Spleen (tissue), 11 donors: ENCODE data around the gene LSMEM2. TPM values are rescaled to one million over a fixed set of nuclear protein-coding genes. Genes with fewer than 3 reads are reported as not detected.
A peak's percentile ranks its signal among the peaks of the same experiment; 100 is the strongest.

ENCODE experiments used
- DNase-seq: peaks from one replicate; pipeline ENCODE4 v3.0.0-alpha.2; 2020
- H3K27ac ChIP-seq, 8 donors: fragments of 200-600 bp; sonication (generic) in 7 of 8; 1 replicate in 4 of 8; 2 replicates in 4 of 8; pipeline versions ENCODE4 v1.5.0 to v1.8.0; 2016 to 2021; ENCODE audit warnings: inconsistent platforms in 4 of 8, mild to moderate bottlenecking in 4 of 8, moderate library complexity in 1 of 8
- H3K27me3 ChIP-seq, 7 donors: fragments of 200-600 bp; sonication (generic) in 6 of 7; replicated peaks in 1 of 7; 1 replicate in 4 of 7; 2 replicates in 3 of 7; pipeline versions ENCODE4 v1.5.0 to v1.8.0; 2016 to 2021; ENCODE audit warnings: inconsistent platforms in 3 of 7, mild to moderate bottlenecking in 1 of 7
- H3K36me3 ChIP-seq, 6 donors: fragments of 200-600 bp; sonication (generic) in 5 of 6; 1 replicate in 4 of 6; 2 replicates in 2 of 6; pipeline versions ENCODE4 v1.5.0 to v1.8.0; 2016 to 2021; ENCODE audit warnings: inconsistent platforms in 2 of 6
- H3K4me1 ChIP-seq, 6 donors: fragments of 200-600 bp; sonication (generic) in 5 of 6; 1 replicate in 3 of 6; 2 replicates in 3 of 6; pipeline versions ENCODE4 v1.5.0 to v1.8.0; 2016 to 2021; ENCODE audit warnings: inconsistent platforms in 3 of 6
- H3K4me3 ChIP-seq, 8 donors: fragments of 200-600 bp; sonication (generic) in 7 of 8; 1 replicate in 4 of 8; 2 replicates in 4 of 8; pipeline versions ENCODE4 v1.5.0 to v1.8.0; 2016 to 2021; ENCODE audit warnings: inconsistent platforms in 4 of 8, mild to moderate bottlenecking in 4 of 8, moderate library complexity in 2 of 8
- H3K9me3 ChIP-seq, 8 donors: fragments of 200-600 bp; sonication (generic) in 7 of 8; 1 replicate in 4 of 8; 2 replicates in 4 of 8; pipeline versions ENCODE4 v1.5.0 to v1.8.0; 2016 to 2021; ENCODE audit warnings: inconsistent platforms in 4 of 8
- CTCF ChIP-seq, 11 experiments: fragments of 200-600 bp in 7 of 11; fragments of 450-650 bp in 4 of 11; sonication (generic) in 4 of 11; IDR thresholded peaks in 8 of 11; conservative IDR thresholded peaks in 3 of 11; 1 replicate in 7 of 11; 2 replicates in 4 of 11; pipeline versions ENCODE4 v1.4.0 to v1.8.0; 2016 to 2021; ENCODE audit warnings: antibody characterized with exemption in 11 of 11, inconsistent platforms in 4 of 11, mild to moderate bottlenecking in 1 of 11
- POLR2A ChIP-seq, 3 donors: fragments of 450-650 bp; IDR thresholded peaks; one replicate each; pipeline ENCODE4 v1.5.1; 2017; ENCODE audit warnings: antibody characterized with exemption in 3 of 3, mild to moderate bottlenecking in 1 of 3
- POLR2AphosphoS5 ChIP-seq, 3 donors: sonication (generic); formaldehyde crosslinking; IDR thresholded peaks; one replicate each; pipeline ENCODE4 v1.5.1; 2017; ENCODE audit warnings: antibody characterized with exemption in 3 of 3
- WGBS, 5 donors: extraction: QIAGEN DNeasy Blood & Tissue Kit in 3 of 5; methylation state at CpG; one replicate each; pipeline versions ENCODE4 v1.1.5 to v1.1.7; 2013 to 2018; 5-methylcytosine and 5-hydroxymethylcytosine counted together
- intact Hi-C: fragments of 100-400 bp; cut with DNase I; formaldehyde crosslinking; loops from one replicate; pipeline ENCODE4 v1.15.0; 2023; ENCODE audit warnings: low total_unique reads
- polyA plus RNA-seq, 3 donors: library from polyadenylated mRNA; stranded (reverse); fragments of 200-250 nt; gene quantifications; one replicate each; pipeline ENCODE4 v1.2.1, GENCODE V29; 2013
- total RNA-seq, 7 donors: library from RNA; depleted of rRNA in 3 of 7; stranded (reverse); fragments of >200 nt in 3 of 7; fragmentation: NEBNext Ultra II Directional in 4 of 7; extraction: Animal tissue kit (Norgen Biotek cat#: 25700) in 4 of 7; gene quantifications; one replicate each; pipeline versions ENCODE4 v1.1.0 to v1.2.1, GENCODE V29; 2016 to 2021
- donor health status: healthy with polysubstance abuse.
- donor health status: DM: no; HTN: no; CAD: no; lungs with moderate emphysema.
- donor health status: DM: no; HTN: no; CAD: no.
- donor health status: Bipolar disorder and iron deficiency.
- donor health status: healthy.
- donor health status: DM: no; HTN: no; CAD: no.
- donor health status: DM: yes; HTN: yes; CAD: no.

LSMEM2 gene
- total and polyA plus RNA-seq, 10 donors = 0.06 to 0.46 (median 0.24) TPM; not detected in 6

GRCh38 chr3:50251220-50251619 lies 27.7 kb upstream of the LSMEM2 start:
- WGBS, 5 donors = 73 to 89% (median 82%) methylated on average over 8 of the region's 8 CpGs
- no peak for TF ChIP-seq POLR2A (IDR thresholded peaks at IDR 0.05)
- no peak for TF ChIP-seq CTCF (IDR thresholded peaks at IDR 0.05 in 8 of 11, conservative IDR thresholded peaks at IDR 0.05 in 3 of 11)
- no peak for TF ChIP-seq POLR2AphosphoS5 (IDR thresholded peaks at IDR 0.05)
- no peak for DNase-seq
- peak overlapping the region in 6 of 8 donors; percentile 29 to 99 (median 96) for H3K27ac ChIP-seq
- peaks cover 73 to 100% (median 96%) of the 10 kb centered on the region in 6 donors for H3K4me1 ChIP-seq
- no peaks in the 10 kb centered on the region for H3K27me3 ChIP-seq
- intact Hi-C loops = no loop called here
- no peak overlapping the region for H3K4me3 ChIP-seq
- peaks cover 0 to 97% (median 61%) of the 10 kb centered on the region in 6 donors for H3K36me3 ChIP-seq
- H3K9me3 ChIP-seq = no peaks in the 10 kb centered on the region

- no peaks in the 10 kb centered on the region for H3K27me3 ChIP-seq
- peaks cover 45 to 100% (median 82%) of the 10 kb centered on the region in 6 donors for H3K4me1 ChIP-seq
- peaks cover 0 to 100% (median 85%) of the 10 kb centered on the region in 6 donors for H3K36me3 ChIP-seq
- intact Hi-C loops = no loop called here
- WGBS, 5 donors = 52 to 72% (median 66%) methylated on average over 8 of the region's 8 CpGs
- peak overlapping the region; percentile 75 to 99 (median 88) for H3K27ac ChIP-seq
- TF ChIP-seq POLR2A (IDR thresholded peaks at IDR 0.05) (no peak), POLR2AphosphoS5 (IDR thresholded peaks at IDR 0.05) (peak; percentile 81 to 87 (median 83)), CTCF (IDR thresholded peaks at IDR 0.05 in 8 of 11, conservative IDR thresholded peaks at IDR 0.05 in 3 of 11) (peak in 1 of 11 experiments; percentile 19)
- no peaks in the 10 kb centered on the region for H3K9me3 ChIP-seq
- H3K4me3 ChIP-seq = peak overlapping the region in 1 of 8 donors; percentile 56
- peak; percentile 93 for DNase-seq
Measured at GRCh38 chr3:50254577-50255250, 24.2 kb upstream of the LSMEM2 start.

- H3K27ac ChIP-seq = peak overlapping the region; percentile 75 to 99 (median 88)
- no peak for DNase-seq
- intact Hi-C loops = no loop called here
- H3K4me3 ChIP-seq = peak overlapping the region in 1 of 8 donors; percentile 56
- H3K9me3 ChIP-seq = no peaks in the 10 kb centered on the region
- H3K27me3 ChIP-seq = no peaks in the 10 kb centered on the region
- H3K36me3 ChIP-seq = peaks cover 0 to 95% (median 83%) of the 10 kb centered on the region in 6 donors
- TF ChIP-seq CTCF (IDR thresholded peaks at IDR 0.05 in 8 of 11, conservative IDR thresholded peaks at IDR 0.05 in 3 of 11) (no peak), POLR2AphosphoS5 (IDR thresholded peaks at IDR 0.05) (peak in 1 of 3 donors; percentile 25)
- H3K4me1 ChIP-seq = peaks cover 41 to 100% (median 82%) of the 10 kb centered on the region in 6 donors
- 71 to 89% (median 83%) methylated on average over 7 to 9 of the region's 9 CpGs for WGBS, 5 donors
Measured at GRCh38 chr3:50255251-50255615, 23.7 kb upstream of the LSMEM2 start.
